H9 (cell line): ENCODE results near the gene LRP1. TPM values are rescaled to one million over a fixed set of nuclear protein-coding genes. Genes with fewer than 3 reads are reported as not detected.
A peak's percentile ranks its signal among the peaks of the same experiment; 100 is the strongest.

Source experiments
- DNase-seq: peaks from one replicate; pipeline ENCODE4 v3.0.0-alpha.2; 2017
- H2AFZ ChIP-seq: one replicate; pipeline ENCODE4 v1.6.1; 2013; ENCODE audit warnings: mild to moderate bottlenecking, low read length, control low read depth, moderate library complexity
- H2AK5ac ChIP-seq: 2 replicates; pipeline ENCODE4 v1.6.1; 2013; ENCODE audit warnings: low read length, control low read depth, mixed read lengths; ENCODE audit not compliant: insufficient read length
- H2BK120ac ChIP-seq: one replicate; pipeline ENCODE4 v1.6.1; 2013; ENCODE audit warnings: low read depth, mild to moderate bottlenecking, low read length, control low read depth, inconsistent platforms; ENCODE audit not compliant: poor library complexity, severe bottlenecking
- H2BK12ac ChIP-seq: 2 replicates; pipeline ENCODE4 v1.6.1; 2013; ENCODE audit warnings: low read length, control low read depth, mixed read lengths, low read depth; ENCODE audit not compliant: insufficient read length
- H2BK15ac ChIP-seq: 2 replicates; pipeline ENCODE4 v1.6.1; 2013; ENCODE audit warnings: low read depth, low read length, control low read depth
- H2BK20ac ChIP-seq: one replicate; pipeline ENCODE4 v1.6.1; 2013; ENCODE audit warnings: low read depth, mild to moderate bottlenecking, low read length, control low read depth, inconsistent platforms; ENCODE audit not compliant: poor library complexity, severe bottlenecking
- H2BK5ac ChIP-seq: 2 replicates; pipeline ENCODE4 v1.6.1; 2013; ENCODE audit warnings: low read length, control low read depth, mixed read lengths; ENCODE audit not compliant: insufficient read length
- H3K14ac ChIP-seq: 2 replicates; pipeline ENCODE4 v1.6.1; 2013; ENCODE audit warnings: low read length, control low read depth; ENCODE audit not compliant: insufficient read depth
- H3K18ac ChIP-seq: 2 replicates; pipeline ENCODE4 v1.6.1; 2013; ENCODE audit warnings: low read depth, mild to moderate bottlenecking, mixed read lengths, low read length, control low read depth; ENCODE audit not compliant: insufficient read length
- H3K23ac ChIP-seq: 2 replicates; pipeline ENCODE4 v1.6.1; 2013; ENCODE audit warnings: low read length, control low read depth, mixed read lengths, low read depth; ENCODE audit not compliant: insufficient read length
- H3K23me2 ChIP-seq: 2 replicates; pipeline ENCODE4 v1.6.1; 2013; ENCODE audit warnings: low read depth, mild to moderate bottlenecking, mixed read lengths, low read length, control low read depth; ENCODE audit not compliant: insufficient read length, poor library complexity, severe bottlenecking
- H3K27ac ChIP-seq: 2 replicates; pipeline ENCODE4 v1.5.1; 2013; ENCODE audit warnings: low read length, control low read depth, mixed read lengths, low read depth; ENCODE audit not compliant: insufficient read length
- H3K27me3 ChIP-seq: 2 replicates; pipeline ENCODE4 v1.6.1; 2013; ENCODE audit warnings: low read length, control low read depth, inconsistent platforms; ENCODE audit not compliant: insufficient read depth
- H3K4ac ChIP-seq: 2 replicates; pipeline ENCODE4 v1.6.1; 2013; ENCODE audit warnings: low read depth, mild to moderate bottlenecking, control low read depth, inconsistent platforms, low read length, moderate library complexity
- H3K4me1 ChIP-seq: 2 replicates; pipeline ENCODE4 v1.6.1; 2013; ENCODE audit warnings: low read length, control low read depth, inconsistent platforms; ENCODE audit not compliant: insufficient read depth
- H3K4me2 ChIP-seq: 2 replicates; pipeline ENCODE4 v1.6.1; 2013; ENCODE audit warnings: low read length, control low read depth, mixed read lengths; ENCODE audit not compliant: insufficient read length, insufficient read depth
- H3K56ac ChIP-seq: 2 replicates; pipeline ENCODE4 v1.6.1; 2013; ENCODE audit warnings: low read depth, mild to moderate bottlenecking, mixed read lengths, low read length, control low read depth; ENCODE audit not compliant: insufficient read length
- H3K79me1 ChIP-seq: 2 replicates; pipeline ENCODE4 v1.6.1; 2013; ENCODE audit warnings: low read depth, mild to moderate bottlenecking, moderate library complexity, low read length, control low read depth, inconsistent platforms; ENCODE audit not compliant: insufficient read depth, poor library complexity, severe bottlenecking
- H3K79me2 ChIP-seq: 2 replicates; pipeline ENCODE4 v1.6.1; 2013; ENCODE audit warnings: low read length, control low read depth, inconsistent platforms; ENCODE audit not compliant: insufficient read depth
- H3K9ac ChIP-seq: 2 replicates; pipeline ENCODE4 v1.6.1; 2013; ENCODE audit warnings: low read length, control low read depth, mixed read lengths; ENCODE audit not compliant: insufficient read length; ENCODE audit errors: extremely low read depth
- H3K9me3 ChIP-seq: one replicate; pipeline ENCODE4 v1.6.1; 2013; ENCODE audit warnings: low read depth, low read length, inconsistent platforms; ENCODE audit not compliant: control insufficient read depth
- H3T11ph ChIP-seq: one replicate; pipeline ENCODE4 v1.6.1; 2013; ENCODE audit warnings: mild to moderate bottlenecking, low read length, control low read depth, inconsistent platforms
- H4K20me1 ChIP-seq: one replicate; pipeline ENCODE4 v1.6.1; 2013; ENCODE audit not compliant: control insufficient read depth, insufficient read length, insufficient read depth
- H4K5ac ChIP-seq: 2 replicates; pipeline ENCODE4 v1.6.1; 2013; ENCODE audit warnings: low read depth, mild to moderate bottlenecking, mixed read lengths, low read length, control low read depth; ENCODE audit not compliant: insufficient read length
- H4K8ac ChIP-seq: replicated peaks from 2 replicates; pipeline ENCODE4 v1.6.1; 2013; ENCODE audit warnings: low read length, control low read depth, mixed read lengths, low read depth; ENCODE audit not compliant: insufficient read length
- H4K91ac ChIP-seq: 2 replicates; pipeline ENCODE4 v1.6.1; 2013; ENCODE audit warnings: low read depth, mild to moderate bottlenecking, moderate library complexity, mixed read lengths, low read length, control low read depth; ENCODE audit not compliant: insufficient read length
- H3K27ac Mint-ChIP-seq, 3 experiments: 2 replicates in 2 of 3; 3 replicates in 1 of 3; pipeline ENCODE4 v1.8.0; 2020 to 2021; ENCODE audit warnings: mixed read lengths in 3 of 3, mild to moderate bottlenecking in 1 of 3, moderate library complexity in 1 of 3
- H3K27me3 Mint-ChIP-seq: 2 replicates; pipeline ENCODE4 v1.8.0; 2021; ENCODE audit warnings: low read depth, mild to moderate bottlenecking, moderate library complexity, mixed read lengths
- H3K36me3 Mint-ChIP-seq, 3 experiments: 2 replicates in 2 of 3; 3 replicates in 1 of 3; pipeline ENCODE4 v1.8.0; 2020 to 2021; ENCODE audit warnings: low read depth in 3 of 3, mixed read lengths in 3 of 3; ENCODE audit not compliant: insufficient read depth in 1 of 3
- H3K4me1 Mint-ChIP-seq, 2 experiments: 2 replicates each; pipeline ENCODE4 v1.8.0; 2020; ENCODE audit warnings: mixed read lengths in 2 of 2
- H3K4me3 Mint-ChIP-seq, 2 experiments: 2 replicates in 1 of 2; 3 replicates in 1 of 2; pipeline ENCODE4 v1.8.0; 2020 to 2021; ENCODE audit warnings: mild to moderate bottlenecking in 2 of 2, mixed read lengths in 2 of 2, moderate library complexity in 1 of 2
- H3K9me3 Mint-ChIP-seq, 2 experiments: 2 replicates in 1 of 2; 3 replicates in 1 of 2; pipeline ENCODE4 v1.8.0; 2020; ENCODE audit warnings: mild to moderate bottlenecking in 2 of 2, mixed read lengths in 2 of 2, moderate library complexity in 1 of 2
- WGBS: extraction: QIAGEN DNeasy Blood & Tissue Kit; methylation state at CpG from one replicate; pipeline ENCODE4 v1.1.7; 2013; ENCODE audit warnings: missing lambda C conversion rate, low lambda C conversion rate, mixed read lengths; ENCODE audit not compliant: insufficient read length; ENCODE audit errors: extremely low coverage; 5-methylcytosine and 5-hydroxymethylcytosine counted together
- total RNA-seq: library from RNA; stranded (reverse); gene quantifications from 2 replicates; pipeline ENCODE4 v1.2.1, GENCODE V29; 2021
- TF ChIP-seq, protein P1 (sequence below): fragments of 200-600 bp; sonication (generic); conservative IDR thresholded peaks from 3 replicates; pipeline ENCODE4 v1.8.0; 2021; ENCODE audit warnings: antibody characterized with exemption, mild to moderate bottlenecking

Gene LRP1
- total RNA-seq, 1 experiment from 2014 or later = 115 TPM

DNA sequence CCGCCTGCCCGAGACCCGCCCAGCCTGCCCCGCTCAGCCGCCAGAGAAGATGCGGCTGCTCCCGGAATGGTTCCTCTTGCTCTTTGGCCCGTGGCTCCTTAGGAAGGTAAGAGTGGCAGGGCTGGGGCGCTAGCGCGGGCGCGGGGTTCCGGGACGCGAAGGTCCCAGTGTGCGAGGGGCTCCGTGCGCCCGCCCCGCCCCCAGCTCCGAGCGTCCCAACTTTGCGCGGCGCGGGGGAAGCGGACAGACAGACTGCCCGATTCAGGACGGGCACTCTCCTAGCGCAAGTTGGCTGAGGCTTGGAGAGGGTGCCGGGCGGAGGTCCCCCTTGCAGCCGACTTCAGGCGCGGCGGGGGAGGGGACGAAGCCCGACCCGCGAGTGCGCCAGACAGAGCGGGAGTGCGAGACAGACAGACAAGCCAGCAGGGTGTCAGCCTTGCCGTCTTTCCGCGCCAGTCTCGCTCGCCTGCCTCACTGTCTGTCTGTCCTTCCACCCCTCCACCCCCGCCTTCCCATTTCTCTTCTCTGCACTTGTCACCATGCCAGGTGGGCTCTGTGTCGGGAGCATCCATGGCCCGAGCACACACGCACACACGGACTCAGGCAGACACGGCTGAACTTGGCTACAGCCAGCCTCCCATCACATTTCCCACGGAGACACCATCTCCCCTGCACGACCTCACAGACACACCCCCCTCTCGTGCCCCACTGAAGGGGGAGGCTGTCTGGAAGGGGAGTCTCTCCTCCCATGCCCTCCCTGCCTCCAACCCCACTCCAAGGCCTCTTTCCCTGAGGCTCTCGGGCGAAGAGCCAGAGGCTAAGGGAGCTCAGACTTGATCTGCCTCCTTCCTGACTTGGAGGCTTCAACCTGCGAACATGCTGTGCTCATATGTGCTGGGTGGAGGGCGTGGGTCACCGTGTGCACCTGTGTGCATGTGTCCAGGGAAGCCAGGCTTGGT, 88.9 kb downstream of the LRP1 start:
- H3K9me3 ChIP-seq = no peaks in the 10 kb centered on the region
- TF ChIP-seq, protein P1, sequence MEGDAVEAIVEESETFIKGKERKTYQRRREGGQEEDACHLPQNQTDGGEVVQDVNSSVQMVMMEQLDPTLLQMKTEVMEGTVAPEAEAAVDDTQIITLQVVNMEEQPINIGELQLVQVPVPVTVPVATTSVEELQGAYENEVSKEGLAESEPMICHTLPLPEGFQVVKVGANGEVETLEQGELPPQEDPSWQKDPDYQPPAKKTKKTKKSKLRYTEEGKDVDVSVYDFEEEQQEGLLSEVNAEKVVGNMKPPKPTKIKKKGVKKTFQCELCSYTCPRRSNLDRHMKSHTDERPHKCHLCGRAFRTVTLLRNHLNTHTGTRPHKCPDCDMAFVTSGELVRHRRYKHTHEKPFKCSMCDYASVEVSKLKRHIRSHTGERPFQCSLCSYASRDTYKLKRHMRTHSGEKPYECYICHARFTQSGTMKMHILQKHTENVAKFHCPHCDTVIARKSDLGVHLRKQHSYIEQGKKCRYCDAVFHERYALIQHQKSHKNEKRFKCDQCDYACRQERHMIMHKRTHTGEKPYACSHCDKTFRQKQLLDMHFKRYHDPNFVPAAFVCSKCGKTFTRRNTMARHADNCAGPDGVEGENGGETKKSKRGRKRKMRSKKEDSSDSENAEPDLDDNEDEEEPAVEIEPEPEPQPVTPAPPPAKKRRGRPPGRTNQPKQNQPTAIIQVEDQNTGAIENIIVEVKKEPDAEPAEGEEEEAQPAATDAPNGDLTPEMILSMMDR = no peak
- Mint-ChIP-seq H3K27me3 (peaks cover 85% of the 10 kb centered on the region), H3K36me3 (peaks cover 0 to 6% (median 4%) of the 10 kb centered on the region in 3 experiments; a peak in 4 of 7 replicates), H3K27ac (no peak overlapping the region), H3K4me1 (peaks cover 58 to 65% of the 10 kb centered on the region in 2 experiments), H3K9me3 (peaks cover 0 to 5% of the 10 kb centered on the region in 2 experiments; a peak in 3 of 5 replicates), H3K4me3 (peak overlapping the region; percentile 61 to 87)
- DNase-seq = no peak
- peaks cover 3% of the 10 kb centered on the region for H4K20me1 ChIP-seq
- no peak overlapping the region for H2AFZ ChIP-seq
- no peak overlapping the region for H3K18ac ChIP-seq
- H2BK5ac ChIP-seq = no peak overlapping the region
- H3K79me1 ChIP-seq = no peaks in the 10 kb centered on the region
- H4K5ac ChIP-seq = no peak overlapping the region
- no peak overlapping the region for H3K56ac ChIP-seq
- peaks cover 7% of the 10 kb centered on the region for H3K23me2 ChIP-seq
- H4K8ac ChIP-seq = no peak overlapping the region
- H2AK5ac ChIP-seq = no peak overlapping the region
- H2BK120ac ChIP-seq = no peak overlapping the region
- WGBS = no CpG with 5 or more reads among the region's 63 CpGs
- no peak overlapping the region for H3K27ac ChIP-seq
- H3K23ac ChIP-seq = no peak overlapping the region
- peaks cover 64% of the 10 kb centered on the region for H3K27me3 ChIP-seq
- H3K4me2 ChIP-seq = peak overlapping the region; percentile 75
- no peak overlapping the region for H2BK12ac ChIP-seq
- H2BK20ac ChIP-seq = no peak overlapping the region
- no peaks in the 10 kb centered on the region for H3K79me2 ChIP-seq
- no peak overlapping the region for H3T11ph ChIP-seq
- H3K4me1 ChIP-seq = peaks cover 8% of the 10 kb centered on the region
- H3K9ac ChIP-seq = no peak overlapping the region
- no peak overlapping the region for H2BK15ac ChIP-seq
- H3K14ac ChIP-seq = no peak overlapping the region
- H4K91ac ChIP-seq = no peak overlapping the region
- H3K4ac ChIP-seq = no peak overlapping the region
